ENCODE results near the gene IL9.
"Not testable (repeated sequence)": the region's sequence is repeated elsewhere in the genome, so short reads cannot be mapped to it uniquely, and the experiment has no call there.

DNA sequence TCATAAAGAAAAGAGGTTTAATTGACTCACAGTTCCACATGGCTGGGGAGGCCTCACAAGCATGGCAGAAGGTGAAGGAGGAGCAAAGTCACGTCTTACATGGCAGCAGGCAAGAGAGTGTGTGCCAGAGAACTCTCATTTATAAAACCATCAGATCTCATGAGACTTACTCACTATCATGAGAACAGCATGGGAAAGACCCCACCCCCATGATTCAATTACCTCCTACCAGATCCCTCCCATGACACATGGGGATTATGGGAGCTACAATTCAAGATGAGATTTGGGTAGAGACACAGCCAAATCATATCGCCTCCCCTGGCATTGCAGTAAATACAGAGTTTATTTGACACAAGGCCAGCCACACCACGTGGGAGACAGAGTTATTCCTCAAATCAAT, 36.5 kb downstream of the IL9 start:
- not testable (repeated sequence) for TF ChIP-seq EZH2 (IDR thresholded peaks at IDR 0.05; ENCODE audit: insufficient read depth, poor library complexity, severe bottlenecking); EZH2phosphoT487 (IDR thresholded peaks at IDR 0.05; ENCODE audit: insufficient read depth, low read depth)

Measured in GM23248 (cell line).